T follicular helper cell (primary cell): ENCODE results near the gene IQCH.
"Not testable (repeated sequence)": the region's sequence is repeated elsewhere in the genome, so short reads cannot be mapped to it uniquely, and the experiment has no call there.

ENCODE experiments used
- DNase-seq: peaks from one replicate; pipeline ENCODE4 v3.0.0-alpha.2; 2020; ENCODE audit warnings: low read depth

The IQCH gene

GRCh38 chr15:67246606-67247005, 8.0 kb upstream of the IQCH start:
- DNase-seq: not testable (repeated sequence)

GRCh38 chr15:67248011-67248505, 6.5 kb upstream of the IQCH start:
- no peak for DNase-seq

GRCh38 chr15:67249830-67250229, 4.8 kb upstream of the IQCH start:
- DNase-seq: no peak

GRCh38 chr15:67251318-67251717, 3.3 kb upstream of the IQCH start:
- no peak for DNase-seq

- DNase-seq: no peak
Measured at GRCh38 chr15:67253101-67253500, 1.5 kb upstream of the IQCH start.

DNA sequence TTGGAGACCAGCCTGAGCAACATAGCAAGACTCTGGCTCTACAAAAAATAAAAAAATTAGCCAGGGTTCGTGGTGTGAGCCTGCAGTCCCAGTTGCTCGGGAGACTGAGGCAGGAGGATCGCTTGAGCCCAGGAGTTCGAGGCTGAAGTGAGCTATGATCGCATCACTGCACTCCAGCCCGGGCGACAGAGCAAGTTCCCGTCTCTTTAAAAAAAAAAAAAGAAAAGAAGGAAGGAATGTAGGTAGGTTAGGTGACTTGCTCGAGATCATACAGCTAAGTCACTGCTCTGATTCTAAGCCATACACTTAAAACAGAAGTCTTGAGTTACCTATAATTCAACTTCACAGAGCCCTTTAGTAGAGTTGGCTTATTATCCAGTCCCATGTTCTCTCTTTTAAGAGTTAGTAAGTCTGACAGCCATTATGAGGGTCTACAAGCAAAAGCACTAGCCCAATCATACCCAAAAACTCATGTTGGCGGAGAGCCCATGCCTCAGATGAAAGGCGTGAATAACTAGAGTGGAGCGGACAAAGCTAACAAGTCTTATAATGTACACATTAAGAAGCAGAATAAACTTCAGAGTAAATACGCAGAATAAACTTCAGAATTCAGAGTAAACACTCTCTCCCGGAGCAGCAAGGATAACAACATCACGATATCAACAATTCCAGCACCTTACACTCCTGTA, 893 bp upstream of the IQCH start:
- no peak for DNase-seq

DNA sequence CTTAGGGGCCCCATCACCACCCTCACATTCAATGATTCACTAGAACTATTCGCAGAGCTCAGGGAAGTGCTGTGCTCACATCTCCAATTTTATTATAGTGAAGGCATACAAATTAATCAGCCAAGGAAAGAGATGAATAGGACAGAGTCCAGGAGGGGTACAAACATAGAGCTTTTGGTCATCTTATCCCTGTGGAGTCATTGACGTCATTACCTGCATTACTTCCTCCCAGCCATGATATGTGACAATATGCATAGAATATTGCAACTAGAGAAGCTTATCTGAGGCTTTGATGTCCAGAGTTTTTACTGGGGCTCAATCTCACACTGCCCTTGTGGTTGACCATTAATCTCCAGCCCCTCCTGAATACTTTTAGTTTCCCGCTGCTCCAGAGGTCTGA, 1.5 kb downstream of the IQCH start:
- DNase-seq: no peak

- not testable (repeated sequence) for DNase-seq
Measured at GRCh38 chr15:67258412-67258811, 3.8 kb downstream of the IQCH start.

DNA sequence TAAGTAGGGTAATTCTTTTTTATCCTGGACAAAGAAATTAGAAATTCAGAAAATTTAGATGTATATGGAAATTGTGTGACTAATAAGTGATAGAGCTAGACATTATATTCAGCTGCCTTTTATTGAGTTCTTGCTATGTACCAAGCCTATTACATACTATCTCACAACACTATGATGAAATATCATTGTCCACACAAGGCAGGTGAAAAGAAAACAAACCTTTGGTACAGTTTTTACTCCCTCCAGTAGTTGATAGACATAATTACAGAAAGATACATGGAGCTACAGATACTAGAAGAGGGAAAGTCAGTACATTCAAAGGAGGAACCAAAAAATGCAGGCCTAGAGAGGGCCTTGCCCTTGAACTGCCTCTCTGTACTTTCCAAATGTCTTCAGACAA, 4.8 kb downstream of the IQCH start:
- no peak for DNase-seq

GRCh38 chr15:67259806-67260205, 5.2 kb downstream of the IQCH start:
- DNase-seq: no peak

DNA sequence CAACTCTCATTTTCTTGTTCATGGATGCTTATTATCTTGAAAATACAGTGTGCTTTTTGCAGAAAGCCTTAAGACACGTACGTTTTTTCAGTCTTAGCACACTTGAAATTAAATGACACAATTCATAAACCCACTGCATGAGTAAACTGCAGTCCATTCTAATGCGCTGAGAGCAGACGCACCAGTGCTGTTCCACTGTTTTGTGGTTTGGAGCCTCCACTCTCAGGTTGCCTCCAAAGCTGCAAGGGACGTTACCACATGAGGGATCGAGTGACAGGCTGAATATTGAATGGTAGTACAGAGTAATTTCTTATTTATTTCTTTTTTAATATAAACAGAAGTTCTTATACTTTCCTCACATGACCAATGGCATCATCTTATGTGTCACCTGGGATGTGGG, 12.3 kb downstream of the IQCH start:
- no peak for DNase-seq

DNA sequence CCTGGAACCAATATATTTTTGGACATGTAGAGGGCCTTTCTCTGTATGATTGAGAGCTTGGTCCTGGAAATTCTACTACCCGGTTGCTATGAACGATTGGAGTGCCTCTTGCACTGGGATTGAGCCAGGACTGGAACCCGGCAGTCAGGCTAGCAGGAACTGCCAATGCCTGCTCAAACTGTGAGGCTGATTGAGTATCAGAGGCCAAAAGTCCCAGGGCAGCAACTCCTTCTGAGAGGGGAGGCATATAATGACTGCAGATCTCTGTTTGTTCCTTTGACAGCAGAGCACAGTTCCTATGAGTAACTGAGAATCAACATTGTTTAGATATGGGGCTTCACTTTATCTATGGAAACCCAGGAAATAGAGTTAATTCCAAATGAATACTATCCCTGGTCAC, 12.9 kb downstream of the IQCH start:
- no peak for DNase-seq

DNA sequence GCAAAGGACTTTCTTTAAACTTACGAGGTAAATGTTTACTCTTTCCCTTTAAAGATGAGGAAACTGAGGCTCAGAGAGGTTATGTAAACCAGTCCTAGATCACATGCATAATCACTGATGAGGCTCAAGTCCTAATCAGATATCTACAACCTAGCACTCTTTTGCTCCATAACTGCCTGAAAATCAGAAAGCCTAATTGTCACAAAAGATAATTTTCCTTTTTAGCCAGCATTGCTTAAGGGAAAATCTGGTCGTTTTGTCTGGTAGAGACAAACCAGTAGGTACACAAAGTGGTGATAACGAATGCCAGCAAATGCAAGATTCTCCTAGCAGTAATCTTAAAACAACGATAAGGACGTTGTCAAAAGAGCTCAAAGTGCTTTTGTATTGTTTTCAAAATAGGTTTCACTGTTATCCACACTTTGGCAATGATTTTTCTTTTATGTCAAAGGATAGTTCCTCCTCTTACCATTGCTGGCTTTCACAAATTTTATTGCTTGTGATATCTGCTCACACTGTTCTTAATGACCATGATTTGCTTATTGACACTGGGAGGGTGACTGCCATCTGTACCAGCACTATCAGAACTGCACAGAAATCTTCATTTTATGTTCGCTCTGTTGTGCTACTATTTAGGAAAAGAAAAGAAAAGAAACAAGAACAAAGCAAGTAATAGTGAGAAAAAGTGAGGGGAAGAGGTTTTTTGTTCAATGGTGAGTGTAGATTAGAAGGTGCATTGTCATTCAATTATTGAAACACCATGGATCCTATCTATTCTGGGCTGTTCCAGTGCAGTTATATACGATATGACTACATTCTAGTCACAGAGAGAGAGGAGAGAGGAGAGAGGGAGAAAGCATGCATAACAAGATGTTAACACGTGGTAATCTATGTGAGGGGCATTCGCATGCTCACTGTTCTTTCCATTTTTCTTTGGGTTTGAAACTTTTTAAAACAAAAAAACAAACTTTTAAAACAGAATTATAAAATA, 13.7 kb downstream of the IQCH start:
- DNase-seq: no peak

DNA sequence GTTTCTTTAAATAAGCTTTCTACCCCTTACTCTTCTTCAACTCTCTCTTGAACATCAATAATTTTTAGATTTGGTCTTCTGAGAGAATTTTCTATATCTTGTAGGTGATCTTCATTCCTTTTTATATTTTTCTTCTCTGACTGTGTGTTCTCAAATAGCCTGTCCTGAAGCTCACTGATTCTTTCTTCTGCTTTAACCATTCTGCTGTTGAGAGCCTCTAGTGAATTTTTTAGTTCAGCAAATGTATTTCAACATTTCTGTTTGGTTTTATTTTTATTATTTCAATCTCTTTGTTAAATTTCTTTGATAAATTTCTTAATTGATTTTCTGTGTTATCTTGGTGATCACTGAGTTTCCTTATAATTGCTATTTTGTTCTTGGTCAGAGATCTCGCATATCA, 19.6 kb downstream of the IQCH start:
- DNase-seq: no peak

DNA sequence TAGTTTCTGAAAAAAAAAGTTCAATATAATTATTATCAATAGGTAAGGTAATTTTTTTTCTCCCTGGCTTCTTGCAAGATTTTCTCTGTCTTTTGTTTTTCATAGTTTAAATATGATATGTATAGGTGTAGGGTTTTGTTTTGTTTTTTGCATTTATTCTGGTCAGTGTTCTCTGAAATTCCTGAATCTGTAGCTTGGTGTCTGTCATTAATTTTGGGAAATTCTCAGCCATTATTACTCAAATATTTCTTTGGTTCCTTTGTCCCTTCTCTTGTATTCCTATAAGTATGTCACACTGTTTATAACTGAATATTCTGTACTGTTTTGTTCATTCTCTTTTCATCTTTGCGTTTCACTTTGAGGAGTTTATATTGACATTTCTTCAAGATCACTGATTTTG, 22.1 kb downstream of the IQCH start:
- DNase-seq: no peak

- no peak for DNase-seq
Measured at GRCh38 chr15:67280217-67280616, 25.6 kb downstream of the IQCH start.

GRCh38 chr15:67281714-67282113, 27.1 kb downstream of the IQCH start:
- DNase-seq: no peak

- not testable (repeated sequence) for DNase-seq
Measured at GRCh38 chr15:67285625-67286024, 31.0 kb downstream of the IQCH start.

DNA sequence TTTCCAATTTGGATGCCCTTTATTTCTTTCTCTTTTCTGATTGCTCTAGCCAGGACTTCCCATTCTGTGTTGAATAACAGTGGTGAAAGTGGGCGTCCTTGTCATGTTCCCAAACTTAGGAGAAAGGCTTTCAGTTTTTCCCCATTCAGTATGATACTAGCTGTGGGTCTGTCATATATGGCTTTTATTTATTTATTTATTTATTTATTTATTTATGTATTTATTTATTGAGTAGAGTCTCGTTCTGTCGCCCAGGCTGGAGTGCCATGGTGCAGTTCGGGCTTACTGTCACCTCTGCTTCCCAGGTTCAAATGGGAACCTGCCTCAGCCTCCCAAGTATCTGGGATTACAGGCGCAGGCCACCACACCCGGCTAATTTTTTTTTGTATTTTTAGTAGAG, 31.8 kb downstream of the IQCH start:
- not testable (repeated sequence) for DNase-seq

DNA sequence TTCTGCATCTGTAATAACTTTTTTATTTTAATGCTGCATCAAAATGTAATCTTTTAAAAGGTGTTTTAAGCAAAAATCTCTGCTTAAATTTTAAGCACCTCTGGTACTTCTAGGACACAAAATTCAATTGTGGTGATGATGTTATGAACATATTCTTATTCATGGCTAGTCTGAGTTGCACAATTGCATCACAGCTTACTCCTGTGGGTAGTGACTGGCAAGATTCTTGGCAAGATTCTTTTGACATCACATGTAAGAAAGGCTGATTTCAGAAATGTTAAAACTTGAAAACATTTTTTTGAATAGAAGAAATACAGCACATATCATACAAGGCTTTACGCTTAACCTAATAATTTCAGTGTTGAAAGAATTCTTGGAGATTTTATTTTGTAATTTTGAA, 35.7 kb downstream of the IQCH start:
- DNase-seq: no peak

- DNase-seq: no peak
Measured at GRCh38 chr15:67296188-67296587, 41.6 kb downstream of the IQCH start.

DNA sequence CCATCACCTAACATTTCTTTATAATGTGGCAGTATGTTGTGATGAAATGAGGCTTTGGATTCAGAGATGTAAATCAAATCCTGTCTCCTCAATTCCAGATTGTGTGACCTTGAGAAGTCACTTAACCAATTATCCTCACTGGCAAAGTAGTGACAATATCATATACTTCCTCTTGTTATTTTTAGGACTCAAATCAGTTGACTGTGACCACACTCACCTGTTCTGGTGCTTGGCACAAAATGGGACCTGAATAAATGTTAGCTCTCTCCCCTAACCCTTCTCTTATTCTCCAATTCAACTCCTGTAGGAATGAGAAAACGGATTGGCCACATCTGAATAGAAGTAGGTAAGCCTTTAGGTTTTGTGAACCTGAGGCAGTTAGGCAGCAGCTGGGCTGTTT, 42.1 kb downstream of the IQCH start:
- no peak for DNase-seq
